Tibial artery (tissue), 4 donors: ENCODE results near the gene TMEM239.

Experiments
- DNase-seq, 2 donors: peaks; one replicate each; pipeline ENCODE4 v3.0.0-alpha.2; 2019
- H3K27ac ChIP-seq, 2 donors: fragments of 200-600 bp; sonication (generic) in 1 of 2; 1 replicate in 1 of 2; 2 replicates in 1 of 2; pipeline ENCODE4 v1.5.1; 2018 to 2019; ENCODE audit warnings: mild to moderate bottlenecking in 1 of 2
- H3K27me3 ChIP-seq, 2 donors: fragments of 200-600 bp; sonication (generic) in 1 of 2; one replicate each; pipeline versions ENCODE4 v1.5.1 to v1.6.0; 2016 to 2019
- H3K36me3 ChIP-seq, 3 donors: fragments of 200-600 bp; sonication (generic) in 2 of 3; one replicate each; pipeline ENCODE4 v1.5.1; 2016 to 2019; ENCODE audit warnings: mild to moderate bottlenecking in 2 of 3
- H3K4me1 ChIP-seq, 4 donors: fragments of 200-600 bp; sonication (generic) in 2 of 4; 1 replicate in 3 of 4; 2 replicates in 1 of 4; pipeline ENCODE4 v1.5.1; 2016 to 2019
- H3K4me3 ChIP-seq, 2 donors: fragments of 200-600 bp; sonication (generic) in 1 of 2; 1 replicate in 1 of 2; 2 replicates in 1 of 2; pipeline ENCODE4 v1.5.1; 2018 to 2019; ENCODE audit warnings: mild to moderate bottlenecking in 2 of 2
- H3K9me3 ChIP-seq, 3 donors: fragments of 200-600 bp; sonication (generic) in 1 of 3; one replicate each; pipeline ENCODE4 v1.5.1; 2016 to 2019
- intact Hi-C: fragments of 100-400 bp; cut with DNase I; formaldehyde crosslinking; loops from one replicate; pipeline ENCODE4 v1.15.0; 2023; ENCODE audit warnings: low total_unique reads
- TF ChIP-seq, protein P1 (sequence below), 2 experiments: fragments of 200-600 bp in 1 of 2; fragments of 450-650 bp in 1 of 2; IDR thresholded peaks; one replicate each; pipeline ENCODE4 v1.5.1; 2017 to 2019; ENCODE audit warnings: antibody characterized with exemption in 2 of 2, mild to moderate bottlenecking in 1 of 2, moderate library complexity in 1 of 2

The TMEM239 gene

GRCh38 chr20:2833761-2834160 lies 17.6 kb downstream of the TMEM239 start:
- no peak overlapping the region for H3K27ac ChIP-seq
- H3K4me1 ChIP-seq: peaks cover 0 to 7% (median under 1%) of the 10 kb centered on the region in 4 donors
- H3K9me3 ChIP-seq: no peaks in the 10 kb centered on the region
- no peak for DNase-seq
- peaks cover 0 to 13% of the 10 kb centered on the region in 2 donors for H3K27me3 ChIP-seq
- TF ChIP-seq, protein P1, sequence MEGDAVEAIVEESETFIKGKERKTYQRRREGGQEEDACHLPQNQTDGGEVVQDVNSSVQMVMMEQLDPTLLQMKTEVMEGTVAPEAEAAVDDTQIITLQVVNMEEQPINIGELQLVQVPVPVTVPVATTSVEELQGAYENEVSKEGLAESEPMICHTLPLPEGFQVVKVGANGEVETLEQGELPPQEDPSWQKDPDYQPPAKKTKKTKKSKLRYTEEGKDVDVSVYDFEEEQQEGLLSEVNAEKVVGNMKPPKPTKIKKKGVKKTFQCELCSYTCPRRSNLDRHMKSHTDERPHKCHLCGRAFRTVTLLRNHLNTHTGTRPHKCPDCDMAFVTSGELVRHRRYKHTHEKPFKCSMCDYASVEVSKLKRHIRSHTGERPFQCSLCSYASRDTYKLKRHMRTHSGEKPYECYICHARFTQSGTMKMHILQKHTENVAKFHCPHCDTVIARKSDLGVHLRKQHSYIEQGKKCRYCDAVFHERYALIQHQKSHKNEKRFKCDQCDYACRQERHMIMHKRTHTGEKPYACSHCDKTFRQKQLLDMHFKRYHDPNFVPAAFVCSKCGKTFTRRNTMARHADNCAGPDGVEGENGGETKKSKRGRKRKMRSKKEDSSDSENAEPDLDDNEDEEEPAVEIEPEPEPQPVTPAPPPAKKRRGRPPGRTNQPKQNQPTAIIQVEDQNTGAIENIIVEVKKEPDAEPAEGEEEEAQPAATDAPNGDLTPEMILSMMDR (IDR thresholded peaks at IDR 0.05): no peak
- peaks cover 0 to 36% (median 8%) of the 10 kb centered on the region in 3 donors for H3K36me3 ChIP-seq
- no peak overlapping the region for H3K4me3 ChIP-seq
- intact Hi-C loops: loop anchor here (10.0 kb wide), 1 partner anchor 139 kb away; the partner anchor contains the start of gene EBF4

GRCh38 chr20:2834401-2835110 lies 18.4 kb downstream of the TMEM239 start:
- DNase-seq: no peak
- Histone ChIP-seq H3K27me3 (peaks cover 0 to 9% of the 10 kb centered on the region in 2 donors), H3K9me3 (no peaks in the 10 kb centered on the region), H3K4me3 (no peak overlapping the region), H3K27ac (no peak overlapping the region), H3K36me3 (peaks cover 0 to 37% (median 8%) of the 10 kb centered on the region in 3 donors), H3K4me1 (peaks cover 0 to 12% (median 5%) of the 10 kb centered on the region in 4 donors)
- intact Hi-C loops: loop anchor here (10.0 kb wide), 1 partner anchor 140 kb away; the partner anchor contains the start of gene EBF4
- TF ChIP-seq, protein P1 (IDR thresholded peaks at IDR 0.05): no peak

- no peak for DNase-seq
- Histone ChIP-seq H3K36me3 (peaks cover 0 to 37% (median 8%) of the 10 kb centered on the region in 3 donors), H3K9me3 (no peaks in the 10 kb centered on the region), H3K27me3 (peaks cover 0 to 1% of the 10 kb centered on the region in 2 donors), H3K27ac (no peak overlapping the region), H3K4me1 (peaks cover 0 to 17% (median 11%) of the 10 kb centered on the region in 4 donors), H3K4me3 (no peak overlapping the region)
- intact Hi-C loops: loop anchor here (10.0 kb wide), 1 partner anchor 141 kb away; the partner anchor contains the start of gene EBF4
- TF ChIP-seq, protein P1 (IDR thresholded peaks at IDR 0.05): no peak
These were observed 19.2 kb downstream of the TMEM239 start for GRCh38 chr20:2835331-2835796.

- no peak overlapping the region for H3K4me3 ChIP-seq
- peaks cover 0 to 17% (median 11%) of the 10 kb centered on the region in 4 donors for H3K4me1 ChIP-seq
- H3K36me3 ChIP-seq: peaks cover 0 to 37% (median 8%) of the 10 kb centered on the region in 3 donors
- intact Hi-C loops: loop anchor here (10.0 kb wide), 1 partner anchor 141 kb away; the partner anchor contains the start of gene EBF4
- H3K27me3 ChIP-seq: no peaks in the 10 kb centered on the region
- no peak for DNase-seq
- no peaks in the 10 kb centered on the region for H3K9me3 ChIP-seq
- H3K27ac ChIP-seq: no peak overlapping the region
- TF ChIP-seq, protein P1 (IDR thresholded peaks at IDR 0.05): no peak
These were observed 19.9 kb downstream of the TMEM239 start for GRCh38 chr20:2836035-2836434.

DNA sequence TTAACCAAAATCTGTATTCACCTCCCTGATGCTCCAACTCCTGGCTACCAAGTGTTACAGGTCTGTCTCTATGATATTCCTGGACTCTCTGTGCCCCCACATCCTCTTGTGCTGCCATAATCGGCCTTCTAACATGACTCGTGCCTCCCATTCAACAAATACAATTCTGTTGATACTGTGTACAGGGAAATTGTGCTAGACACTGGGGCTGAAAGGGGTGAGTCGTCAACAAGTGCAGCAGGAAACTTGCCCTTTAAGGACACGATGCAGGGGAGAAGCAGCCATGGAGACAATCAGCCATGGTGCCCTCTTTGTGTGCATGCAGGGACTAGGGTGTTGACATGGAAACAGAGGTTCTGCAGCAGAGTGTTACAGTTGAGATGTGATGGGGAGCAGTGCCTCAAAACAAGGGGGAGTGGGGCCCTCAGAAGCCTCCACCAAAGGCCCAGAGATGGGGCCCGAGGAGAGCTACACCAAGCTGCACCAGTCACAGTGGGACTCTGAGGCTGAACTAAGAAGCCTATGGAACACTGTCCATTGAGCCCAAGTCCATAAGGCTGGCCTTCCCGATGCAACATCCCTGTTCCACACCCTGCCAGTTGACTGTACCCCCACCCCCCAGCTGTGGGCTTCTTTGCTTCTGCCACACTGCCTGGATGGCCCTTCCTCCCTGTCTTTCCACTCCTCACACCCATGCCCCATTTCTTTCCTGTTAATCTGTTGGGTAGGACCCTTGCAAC lies 21.2 kb downstream of the TMEM239 start:
- Histone ChIP-seq H3K4me3 (no peak overlapping the region), H3K27me3 (no peaks in the 10 kb centered on the region), H3K27ac (no peak overlapping the region), H3K36me3 (peaks cover 0 to 37% (median 8%) of the 10 kb centered on the region in 3 donors), H3K4me1 (peaks cover 0 to 30% (median 17%) of the 10 kb centered on the region in 4 donors), H3K9me3 (no peaks in the 10 kb centered on the region)
- intact Hi-C loops: loop anchor here (10.0 kb wide), 1 partner anchor 143 kb away; the partner anchor contains the start of gene EBF4
- TF ChIP-seq, protein P1 (IDR thresholded peaks at IDR 0.05): no peak
- no peak for DNase-seq
